T-helper 17 cell (primary cell): Measurements from ENCODE around the gene SDHA. TPM values are rescaled to one million over a fixed set of nuclear protein-coding genes. Genes with fewer than 3 reads are reported as not detected.
A peak's percentile ranks its signal among the peaks of the same experiment; 100 is the strongest.

Source experiments
- ATAC-seq: fragments of 150-1000 bp; cut with Tn5 transposase; 2 replicates; pipeline ENCODE4 v1.10.0; 2021; ENCODE audit warnings: mild to moderate bottlenecking, moderate library complexity
- DNase-seq, 3 donors: peaks; one replicate each; pipeline versions ENCODE4 v3.0.0 to v3.0.0-alpha.2; 2020 to 2021
- H3K9me3 ChIP-seq: one replicate; pipeline ENCODE4 v1.7.0; 2013; ENCODE audit warnings: low read length, mild to moderate bottlenecking; ENCODE audit not compliant: control insufficient read depth, poor library complexity, severe bottlenecking
- H3K27ac Mint-ChIP-seq: one replicate; pipeline ENCODE4 v1.8.0; 2022; ENCODE audit warnings: mild to moderate bottlenecking, moderate library complexity, mixed read lengths
- H3K27me3 Mint-ChIP-seq: one replicate; pipeline ENCODE4 v1.8.0; 2022; ENCODE audit warnings: mixed read lengths
- H3K36me3 Mint-ChIP-seq: one replicate; pipeline ENCODE4 v1.8.0; 2022; ENCODE audit warnings: low read depth, mixed read lengths
- H3K4me1 Mint-ChIP-seq: one replicate; pipeline ENCODE4 v1.8.0; 2022; ENCODE audit warnings: mild to moderate bottlenecking, mixed read lengths
- H3K4me3 Mint-ChIP-seq: one replicate; pipeline ENCODE4 v1.8.0; 2022; ENCODE audit warnings: mild to moderate bottlenecking, moderate library complexity, mixed read lengths
- total RNA-seq, 4 donors: library from RNA in 2 of 4; stranded (reverse) in 2 of 4; gene quantifications; one replicate each; pipeline ENCODE4 v1.2.3 and lab custom pipeline; 2022 to 2026

The SDHA gene
- total RNA-seq, 2 donors from 2014 or later, result 170 to 171 TPM

DNA sequence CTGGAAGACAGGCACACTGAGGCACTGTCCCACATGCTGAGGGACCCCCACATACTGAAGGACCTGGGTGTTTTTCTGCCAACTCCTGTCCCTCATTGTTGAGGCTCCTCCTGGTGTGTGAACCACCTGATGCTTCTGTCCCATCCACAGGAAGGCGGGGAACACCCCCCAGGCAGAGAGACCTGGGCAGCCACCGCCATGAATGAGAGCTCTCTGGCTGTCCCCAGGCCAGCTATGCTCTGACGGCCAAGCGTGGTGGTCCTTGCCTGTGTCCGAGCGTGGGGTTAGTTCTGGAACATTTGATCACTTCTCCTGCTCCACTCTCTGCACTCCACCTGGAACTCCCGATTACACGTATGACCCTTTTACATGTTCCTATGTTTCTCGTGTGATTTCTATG is 38.7 kb upstream of the SDHA start:
- no peak overlapping the region for H3K4me3 Mint-ChIP-seq
- H3K27me3 Mint-ChIP-seq, result peaks cover 44% of the 10 kb centered on the region
- no peak overlapping the region for H3K27ac Mint-ChIP-seq
- DNase-seq, result no peak
- no peak for ATAC-seq
- no peaks in the 10 kb centered on the region for H3K9me3 ChIP-seq
- H3K4me1 Mint-ChIP-seq, result peaks cover under 1% of the 10 kb centered on the region
- H3K36me3 Mint-ChIP-seq, result peaks cover 3% of the 10 kb centered on the region

DNA sequence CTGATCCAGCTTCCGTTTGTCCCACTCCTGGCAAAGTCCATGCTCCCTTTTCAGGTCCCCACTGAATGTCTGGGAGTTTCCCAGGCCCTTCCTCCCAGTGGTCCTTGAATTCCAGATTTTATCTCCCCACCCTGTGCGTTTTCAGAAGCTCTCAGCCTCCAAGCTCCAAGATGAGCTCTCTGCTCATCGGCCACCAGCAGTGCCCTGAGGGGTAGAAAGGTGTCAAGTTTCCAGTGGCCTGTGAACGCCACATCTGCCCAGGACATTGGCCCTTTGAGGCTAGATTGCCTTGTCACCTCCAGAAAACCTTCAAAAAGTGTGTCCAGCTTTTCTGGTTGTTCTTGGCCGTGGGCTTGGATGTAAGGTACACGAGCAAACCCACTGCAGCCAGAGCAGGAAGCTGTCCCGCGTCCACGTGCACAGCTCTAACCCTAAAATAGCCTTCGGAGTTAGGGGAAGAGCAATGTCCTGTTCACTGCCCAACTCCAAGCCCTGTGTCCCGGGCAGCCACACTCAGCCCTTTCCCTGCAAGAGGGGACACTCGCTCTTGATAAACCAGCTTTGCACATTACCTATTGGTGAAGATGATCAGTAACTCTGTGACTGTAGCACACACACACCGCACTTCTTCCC is 37.7 kb upstream of the SDHA start:
- peaks cover 44% of the 10 kb centered on the region for H3K27me3 Mint-ChIP-seq
- no peaks in the 10 kb centered on the region for H3K9me3 ChIP-seq
- ATAC-seq, result no peak
- peaks cover 3% of the 10 kb centered on the region for H3K36me3 Mint-ChIP-seq
- H3K4me3 Mint-ChIP-seq, result no peak overlapping the region
- no peaks in the 10 kb centered on the region for H3K4me1 Mint-ChIP-seq
- no peak overlapping the region for H3K27ac Mint-ChIP-seq
- DNase-seq, result no peak

DNA sequence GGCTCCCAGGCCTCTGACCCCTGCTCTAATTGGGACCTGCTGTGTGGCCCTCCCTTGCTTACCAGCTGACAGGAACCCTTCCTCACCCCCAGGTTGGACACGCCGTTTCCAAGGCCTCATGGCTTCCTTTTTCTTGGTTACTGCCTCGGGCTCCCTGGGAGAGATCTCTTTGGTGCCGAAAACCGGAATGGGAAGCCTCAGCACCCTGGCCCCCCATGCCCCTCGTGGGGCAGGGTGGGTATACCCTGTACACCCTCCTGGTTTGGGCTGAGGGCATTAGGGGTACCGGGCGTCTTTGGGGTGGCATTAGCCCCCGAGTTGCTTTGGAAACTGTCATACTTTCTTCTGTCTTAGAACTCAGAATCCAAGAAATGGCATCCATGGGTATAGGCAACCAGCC is 37.0 kb upstream of the SDHA start:
- H3K27ac Mint-ChIP-seq, result no peak overlapping the region
- ATAC-seq, result no peak
- H3K9me3 ChIP-seq, result no peaks in the 10 kb centered on the region

DNA sequence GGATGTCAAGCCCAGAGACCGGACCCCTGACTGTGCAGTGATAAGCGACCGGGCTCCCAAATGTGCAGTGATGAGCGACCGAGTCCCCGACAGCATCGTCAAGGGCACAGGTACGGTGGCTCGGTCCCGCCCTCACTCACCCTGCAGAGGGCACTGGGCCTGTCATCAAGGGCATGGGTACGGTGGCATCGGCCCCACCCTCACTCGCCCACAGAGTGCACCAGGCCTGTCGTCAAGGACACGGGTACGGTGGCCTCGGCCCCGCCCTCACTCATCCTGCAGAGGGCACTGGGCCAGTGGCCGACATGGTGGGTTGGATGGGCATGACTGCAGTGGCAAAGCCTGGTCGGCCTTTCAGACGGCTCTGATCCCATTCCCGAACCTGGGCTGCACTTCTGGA is 36.6 kb upstream of the SDHA start:
- no peak overlapping the region for H3K27ac Mint-ChIP-seq
- H3K4me1 Mint-ChIP-seq, result no peaks in the 10 kb centered on the region
- no peak for DNase-seq
- H3K9me3 ChIP-seq, result no peaks in the 10 kb centered on the region
- H3K4me3 Mint-ChIP-seq, result no peak overlapping the region
- peaks cover 44% of the 10 kb centered on the region for H3K27me3 Mint-ChIP-seq
- peaks cover 3% of the 10 kb centered on the region for H3K36me3 Mint-ChIP-seq
- no peak for ATAC-seq

More for the DNA sequence above, 37.0 kb upstream of the SDHA start:
- H3K27me3 Mint-ChIP-seq, result peaks cover 44% of the 10 kb centered on the region
- no peaks in the 10 kb centered on the region for H3K4me1 Mint-ChIP-seq
- no peak for DNase-seq
- H3K4me3 Mint-ChIP-seq, result no peak overlapping the region
- H3K36me3 Mint-ChIP-seq, result peaks cover 3% of the 10 kb centered on the region

DNA sequence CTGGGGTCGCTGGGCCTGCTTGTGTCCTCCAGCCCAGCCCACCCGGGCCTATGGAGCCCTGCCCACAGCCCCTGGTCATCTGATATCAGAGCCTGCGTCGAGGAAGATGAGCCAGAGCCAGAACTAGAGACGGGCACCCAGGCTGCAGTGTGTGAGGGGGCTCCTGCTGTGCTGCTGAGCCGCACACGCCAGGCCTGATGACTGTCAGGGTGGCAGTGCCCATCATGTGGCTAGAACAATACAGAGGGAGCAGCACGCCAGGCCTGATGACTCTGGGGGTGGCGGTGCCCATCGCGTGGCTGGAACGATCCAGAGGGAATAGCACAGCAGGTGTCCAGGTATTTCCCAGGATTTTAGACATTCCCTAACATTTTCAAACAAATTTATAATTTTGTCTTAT is 36.0 kb upstream of the SDHA start:
- no peak for ATAC-seq

DNA sequence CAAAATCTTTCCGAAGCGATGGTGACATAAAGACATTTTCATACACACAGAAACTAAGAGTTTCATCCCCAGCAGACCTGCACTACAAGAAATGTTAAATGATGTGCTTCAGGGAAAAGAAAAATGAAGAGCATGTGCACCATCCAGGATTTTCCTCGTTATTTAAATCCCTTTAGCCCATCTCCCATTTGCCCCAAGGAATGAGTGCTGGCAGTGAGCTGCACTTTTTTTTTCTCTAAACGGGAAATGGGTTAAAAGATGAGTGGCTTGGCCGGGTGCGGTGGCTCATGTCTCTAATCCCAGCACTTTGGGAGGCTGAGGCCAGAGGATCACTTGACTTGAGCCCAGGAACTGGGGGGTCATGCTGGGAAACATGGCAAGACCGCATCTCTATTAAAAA is 33.6 kb upstream of the SDHA start:
- ATAC-seq (no peak), DNase-seq (no peak)
- no peak overlapping the region for H3K4me3 Mint-ChIP-seq
- H3K4me1 Mint-ChIP-seq, result peaks cover 6% of the 10 kb centered on the region
- no peaks in the 10 kb centered on the region for H3K9me3 ChIP-seq
- no peak overlapping the region for H3K27ac Mint-ChIP-seq
- peaks cover 3% of the 10 kb centered on the region for H3K36me3 Mint-ChIP-seq
- peaks cover 33% of the 10 kb centered on the region for H3K27me3 Mint-ChIP-seq

More for the DNA sequence above, 36.0 kb upstream of the SDHA start:
- no peak overlapping the region for H3K4me3 Mint-ChIP-seq
- DNase-seq, result no peak
- H3K9me3 ChIP-seq, result no peaks in the 10 kb centered on the region
- H3K36me3 Mint-ChIP-seq, result peaks cover 3% of the 10 kb centered on the region
- H3K4me1 Mint-ChIP-seq, result no peaks in the 10 kb centered on the region
- H3K27me3 Mint-ChIP-seq, result peaks cover 42% of the 10 kb centered on the region
- no peak overlapping the region for H3K27ac Mint-ChIP-seq

DNA sequence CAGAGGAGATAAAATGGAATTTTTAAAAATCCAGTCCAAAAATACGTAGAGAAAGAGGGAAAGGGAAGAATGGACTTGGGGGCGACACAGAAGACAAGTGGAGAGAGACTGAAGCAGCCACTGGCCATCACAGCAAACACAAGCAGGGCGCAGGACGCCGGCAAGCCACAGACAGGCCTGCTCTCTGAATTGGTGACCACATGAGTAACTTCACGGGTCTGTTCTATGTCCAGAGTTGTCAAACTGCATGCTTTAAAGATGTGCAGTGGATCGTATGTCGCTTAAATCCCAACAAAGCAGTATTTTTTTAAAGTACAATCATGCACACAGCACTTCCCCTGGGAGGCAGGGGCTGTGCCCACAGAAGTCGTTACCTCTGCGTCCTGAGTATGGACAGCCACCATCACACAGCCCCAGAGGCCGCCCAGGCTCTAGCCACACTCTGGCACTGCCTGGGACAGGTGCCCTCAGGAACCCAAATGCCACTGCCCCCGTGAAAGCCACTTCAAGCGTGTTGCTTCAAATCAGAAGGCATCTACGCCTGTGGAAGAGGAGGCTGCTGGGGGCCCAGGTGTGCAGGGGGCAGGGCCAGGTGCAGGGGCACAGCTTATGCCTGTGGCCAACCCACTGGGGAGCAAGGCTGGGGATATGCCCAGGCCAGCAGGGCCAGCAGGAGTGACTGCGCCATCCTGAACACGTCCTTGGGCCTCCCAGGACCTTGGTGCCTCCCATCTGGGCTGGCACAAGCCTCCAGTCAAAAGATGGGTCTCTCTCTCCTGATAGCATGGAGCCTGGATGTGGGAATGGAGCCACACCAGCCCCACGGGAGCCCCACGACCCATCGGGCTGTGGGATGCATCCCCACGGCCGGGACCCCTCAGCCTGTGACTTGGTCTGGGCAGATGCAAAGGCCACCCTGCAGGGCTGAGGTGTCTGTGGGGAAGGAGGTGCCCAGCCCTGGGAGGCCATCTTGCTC is 32.7 kb upstream of the SDHA start:
- Mint-ChIP-seq H3K27me3 (peaks cover 26% of the 10 kb centered on the region), H3K4me1 (peaks cover 9% of the 10 kb centered on the region)
- no peak for DNase-seq

DNA sequence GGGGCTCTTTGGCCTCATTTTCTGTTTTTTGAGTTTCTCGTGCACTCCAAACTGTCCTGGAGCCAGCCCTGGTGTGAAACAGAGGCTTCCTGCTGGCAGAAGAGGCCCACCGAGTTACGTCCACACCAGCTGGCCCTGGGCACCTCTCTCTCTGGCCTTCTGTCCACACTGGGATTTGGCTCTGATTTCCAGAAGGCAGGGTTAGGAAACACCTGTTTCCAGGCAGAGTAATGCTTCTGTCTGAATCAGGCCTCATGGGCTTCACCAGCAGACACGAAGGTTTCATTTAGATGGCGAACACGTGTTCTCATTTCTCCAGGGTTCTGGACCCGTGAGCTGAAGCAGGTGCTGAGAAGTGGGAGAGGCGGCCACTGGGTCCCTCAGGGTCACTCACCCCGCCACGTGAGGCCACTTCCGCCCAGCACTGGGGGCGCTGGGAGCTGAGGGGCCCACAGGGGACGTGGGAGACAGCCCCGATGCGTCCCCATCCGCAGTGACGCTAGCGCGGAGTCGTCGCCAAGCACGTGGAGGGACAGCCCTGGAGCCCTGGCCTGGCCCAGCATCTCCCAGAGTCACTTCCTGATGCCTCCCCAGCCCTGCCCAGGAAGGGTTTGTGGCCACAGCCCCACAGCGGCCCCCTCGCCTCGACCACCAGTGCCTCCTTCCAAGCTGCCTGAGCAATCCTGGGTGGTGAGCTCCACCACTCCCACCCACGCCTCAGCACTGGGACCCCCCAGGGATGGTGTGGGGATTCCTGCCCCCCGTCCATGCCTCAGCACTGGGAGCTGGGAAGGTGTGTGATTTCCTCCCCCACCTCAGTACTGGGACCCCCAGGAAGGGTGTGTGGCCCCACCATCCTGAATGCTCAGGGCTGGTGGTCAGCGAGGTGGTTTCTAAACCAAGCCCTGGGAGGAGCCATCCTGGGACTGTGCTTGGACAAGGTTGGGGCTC is 31.8 kb upstream of the SDHA start:
- H3K9me3 ChIP-seq, result no peaks in the 10 kb centered on the region
- ATAC-seq, result no peak
- Mint-ChIP-seq H3K27me3 (peaks cover 19% of the 10 kb centered on the region), H3K27ac (no peak overlapping the region), H3K36me3 (peaks cover 3% of the 10 kb centered on the region), H3K4me1 (peaks cover 10% of the 10 kb centered on the region), H3K4me3 (no peak overlapping the region)
- no peak for DNase-seq

More for the DNA sequence above, 32.7 kb upstream of the SDHA start:
- Mint-ChIP-seq H3K27ac (no peak overlapping the region), H3K36me3 (peaks cover 3% of the 10 kb centered on the region), H3K4me3 (no peak overlapping the region)
- ATAC-seq, result no peak
- no peaks in the 10 kb centered on the region for H3K9me3 ChIP-seq

DNA sequence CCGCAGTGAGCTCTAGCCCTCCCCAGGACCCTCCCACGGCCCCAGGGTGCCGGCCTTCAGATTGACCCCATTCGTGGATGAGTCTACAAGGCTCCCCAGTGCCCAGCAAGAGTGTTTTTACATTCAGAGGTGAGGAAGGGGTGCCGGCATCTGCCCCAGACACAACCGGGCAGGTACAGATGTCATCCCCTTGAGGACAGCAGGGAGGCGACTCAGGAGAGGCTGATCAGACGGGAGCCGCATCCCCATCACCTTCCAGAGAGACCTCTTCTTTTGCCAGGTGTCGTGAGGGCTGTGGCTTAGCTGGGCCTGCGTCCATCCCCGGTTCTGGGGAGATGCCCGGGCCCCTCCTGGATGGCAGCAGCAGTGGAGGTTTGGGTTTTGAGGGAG is 31.1 kb upstream of the SDHA start:
- ATAC-seq (no peak), DNase-seq (no peak)
- Mint-ChIP-seq H3K36me3 (peaks cover 1% of the 10 kb centered on the region), H3K27ac (no peak overlapping the region), H3K27me3 (peaks cover 13% of the 10 kb centered on the region), H3K4me1 (peaks cover 10% of the 10 kb centered on the region), H3K4me3 (no peak overlapping the region)
- H3K9me3 ChIP-seq, result no peaks in the 10 kb centered on the region

DNA sequence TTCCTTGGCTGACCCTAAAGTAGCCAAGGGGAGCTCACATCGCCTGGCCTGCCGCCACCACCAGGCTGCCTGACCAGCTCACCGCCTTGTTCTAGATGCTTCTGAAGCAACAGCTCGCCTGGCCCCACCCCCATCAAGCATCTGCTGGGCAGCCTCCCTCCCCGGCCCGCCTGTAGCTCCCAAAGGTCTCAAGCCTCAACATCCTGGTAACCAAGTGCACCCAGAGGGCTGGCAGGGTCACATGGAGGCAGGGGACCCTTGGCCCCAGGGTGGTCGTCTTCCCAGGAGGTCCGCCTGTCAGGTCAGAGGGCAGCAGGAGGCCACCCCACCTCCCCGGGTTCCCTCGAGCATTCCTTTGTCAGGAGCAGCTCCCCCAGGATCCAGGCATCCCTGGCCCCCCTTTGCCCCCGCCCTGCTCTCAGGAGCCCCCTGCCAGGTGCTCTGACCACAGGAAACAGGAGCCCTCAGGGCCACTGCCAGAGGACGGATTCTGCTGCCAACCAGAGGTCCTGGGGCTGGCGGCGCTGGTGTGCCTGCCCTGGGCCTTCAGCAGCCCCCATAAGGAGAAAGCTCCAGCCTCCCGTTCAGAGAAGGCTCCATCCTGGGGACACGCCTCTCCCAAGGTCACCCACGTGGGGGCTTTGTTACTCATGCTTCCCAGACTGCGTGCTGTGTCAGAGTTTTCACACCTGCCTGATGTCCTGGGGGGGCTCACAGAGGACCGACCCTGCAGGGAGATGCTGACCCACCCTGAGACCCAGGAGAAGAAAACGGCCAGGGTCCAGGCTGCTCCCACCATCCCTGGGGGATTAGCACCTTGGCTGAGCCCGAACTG is 30.3 kb upstream of the SDHA start:
- Mint-ChIP-seq H3K27ac (no peak overlapping the region), H3K27me3 (peaks cover 5% of the 10 kb centered on the region), H3K4me1 (peaks cover 10% of the 10 kb centered on the region), H3K4me3 (no peak overlapping the region), H3K36me3 (no peaks in the 10 kb centered on the region)
- DNase-seq (no peak), ATAC-seq (no peak)
- no peaks in the 10 kb centered on the region for H3K9me3 ChIP-seq

DNA sequence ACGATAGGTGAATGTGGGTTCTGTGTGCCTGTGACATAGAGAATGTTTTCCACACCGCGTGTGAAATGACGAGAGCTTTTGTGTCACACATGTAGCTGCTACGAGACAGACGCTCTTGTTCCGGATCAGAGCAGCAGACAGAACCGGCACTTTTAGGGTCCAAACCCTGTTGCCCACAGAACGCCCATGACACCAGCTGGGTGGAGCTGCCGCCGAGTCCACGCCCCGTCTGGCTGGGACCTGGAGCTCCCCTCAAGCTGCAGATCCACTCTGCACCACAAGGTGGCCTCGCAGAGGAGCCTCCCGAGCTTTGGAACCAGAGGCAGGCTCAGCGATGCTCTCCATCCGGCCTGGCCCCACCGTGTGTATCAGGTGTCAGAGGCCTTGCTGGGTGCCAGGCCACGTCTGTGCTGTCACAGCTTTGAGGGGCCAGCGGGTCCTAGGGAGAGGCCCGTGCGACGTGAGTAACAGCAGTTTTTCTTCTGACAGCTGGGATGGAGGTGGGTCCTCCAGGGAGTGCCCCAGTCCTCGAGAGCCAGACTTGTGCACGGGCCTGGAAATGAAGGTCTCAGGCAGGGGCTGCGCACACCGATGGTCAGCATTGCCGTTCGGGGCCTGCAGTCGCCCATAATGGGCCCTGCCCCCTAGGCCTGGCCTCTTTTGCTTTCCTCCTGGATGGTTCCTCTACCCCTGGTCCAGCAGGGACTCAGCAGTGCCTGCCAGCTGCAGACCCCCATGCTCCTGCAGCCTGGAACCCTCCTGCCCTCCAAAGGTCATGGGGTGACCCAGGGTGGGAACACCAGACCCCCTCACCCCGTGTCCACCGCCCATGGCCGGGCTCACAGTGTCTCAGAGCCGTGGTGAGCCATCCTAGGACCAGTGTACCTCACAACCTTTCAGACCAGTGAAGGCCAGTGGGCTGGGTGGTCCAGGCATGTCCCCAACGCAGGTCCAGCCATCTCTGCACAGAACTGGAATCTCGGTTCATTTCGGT is 29.3 kb upstream of the SDHA start:
- DNase-seq, result peak; percentile 68 to 83 (median 71)
- H3K36me3 Mint-ChIP-seq, result no peaks in the 10 kb centered on the region
- ATAC-seq, result peak; percentile 99
- no peaks in the 10 kb centered on the region for H3K9me3 ChIP-seq
- no peak overlapping the region for H3K27ac Mint-ChIP-seq
- H3K4me1 Mint-ChIP-seq, result peaks cover 10% of the 10 kb centered on the region
- peak overlapping the region; percentile 7 for H3K4me3 Mint-ChIP-seq
- peaks cover 5% of the 10 kb centered on the region for H3K27me3 Mint-ChIP-seq
